Measurements from ENCODE around the gene ZNF689. TPM values are rescaled to one million over a fixed set of nuclear protein-coding genes. Genes with fewer than 3 reads are reported as not detected.

Gene ZNF689
- total RNA-seq, 4 donors from 2014 or later, result 7.5 to 12.5 (median 9.9) TPM

GRCh38 chr16:30620169-30620568, 10.0 kb upstream of the ZNF689 start:
- H3K9me3 ChIP-seq, result no peaks in the 10 kb centered on the region
- H3K36me3 ChIP-seq, result no peaks in the 10 kb centered on the region
- TF ChIP-seq POLR2A (IDR thresholded peaks at IDR 0.05), result no peak
- TF ChIP-seq CTCF (IDR thresholded peaks at IDR 0.05), result no peak
- H3K4me1 ChIP-seq, result peaks cover 0 to 3% (median 0%) of the 10 kb centered on the region in 4 donors
- no peak overlapping the region for H3K27ac ChIP-seq
- DNase-seq, result no peak
- no peak overlapping the region for H3K4me3 ChIP-seq
- H3K27me3 ChIP-seq, result no peaks in the 10 kb centered on the region

DNA sequence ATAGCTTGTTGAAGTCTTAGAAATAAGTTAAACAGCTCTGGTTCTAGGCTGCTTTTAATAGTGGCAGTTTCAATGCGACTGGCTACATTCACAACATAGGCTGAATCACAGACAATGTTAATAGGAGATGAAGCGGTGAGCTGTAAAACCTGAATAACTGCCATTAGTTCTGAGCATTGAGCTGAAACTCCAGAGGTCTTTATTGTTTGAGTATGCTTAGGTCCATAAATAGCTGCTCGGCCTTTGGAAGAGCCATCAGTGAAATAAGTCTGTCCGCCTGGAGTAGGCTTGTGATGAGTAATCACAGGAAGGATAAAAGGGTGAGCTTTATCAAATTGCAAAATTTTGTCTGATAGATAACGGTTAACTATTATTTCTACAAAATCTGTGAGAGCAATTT, 9.4 kb upstream of the ZNF689 start:
- Histone ChIP-seq H3K4me3 (no peak overlapping the region), H3K4me1 (peaks cover 0 to 3% (median 0%) of the 10 kb centered on the region in 4 donors), H3K27me3 (no peaks in the 10 kb centered on the region), H3K27ac (no peak overlapping the region), H3K36me3 (no peaks in the 10 kb centered on the region), H3K9me3 (no peaks in the 10 kb centered on the region)
- no peak for DNase-seq
- TF ChIP-seq POLR2A (IDR thresholded peaks at IDR 0.05), result no peak
- no peak for TF ChIP-seq CTCF (IDR thresholded peaks at IDR 0.05)

GRCh38 chr16:30619202-30619601, 9.0 kb upstream of the ZNF689 start:
- DNase-seq, result no peak
- Histone ChIP-seq H3K27me3 (no peaks in the 10 kb centered on the region), H3K4me3 (no peak overlapping the region), H3K9me3 (no peaks in the 10 kb centered on the region), H3K27ac (no peak overlapping the region), H3K4me1 (peaks cover 0 to 3% (median 0%) of the 10 kb centered on the region in 4 donors), H3K36me3 (no peaks in the 10 kb centered on the region)
- TF ChIP-seq POLR2A (IDR thresholded peaks at IDR 0.05) (no peak), CTCF (IDR thresholded peaks at IDR 0.05) (no peak)

DNA sequence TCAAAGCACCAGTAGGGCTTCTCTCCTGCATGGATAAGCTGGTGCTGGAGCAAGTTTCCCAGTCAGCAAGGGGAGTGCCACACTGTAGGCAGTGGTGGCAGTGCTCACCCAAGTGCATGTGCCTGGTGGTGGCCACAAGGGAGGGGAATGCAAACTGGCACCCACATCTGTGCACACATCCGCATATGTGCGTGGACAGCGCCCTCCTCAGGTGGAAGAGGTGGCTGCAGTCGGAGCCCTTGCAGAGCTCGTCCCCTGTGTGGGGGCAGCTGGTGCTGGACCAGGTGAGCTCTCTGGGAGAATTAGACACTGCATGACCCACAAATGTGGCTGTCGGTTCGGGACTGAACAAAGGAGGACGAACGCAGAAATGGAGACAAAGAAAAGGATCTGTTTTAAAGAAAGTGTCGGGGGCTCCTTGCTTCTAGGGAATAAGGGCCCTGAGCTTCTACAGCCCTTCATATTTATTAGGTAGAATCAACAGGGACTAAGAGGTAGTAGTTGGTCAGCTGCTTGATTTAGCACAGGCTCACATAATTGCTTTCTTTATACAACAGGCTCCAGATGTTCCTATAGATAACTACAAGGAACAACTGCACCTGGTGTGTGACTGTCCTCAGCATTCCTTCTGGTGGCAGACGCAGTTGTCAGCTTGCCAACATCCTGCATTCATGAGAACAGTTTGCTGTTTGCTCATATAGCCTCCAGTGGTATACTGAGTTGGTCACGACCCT, 5.3 kb upstream of the ZNF689 start:
- Histone ChIP-seq H3K4me1 (peaks cover 0 to 3% (median 2%) of the 10 kb centered on the region in 4 donors), H3K27ac (no peak overlapping the region), H3K27me3 (no peaks in the 10 kb centered on the region), H3K36me3 (no peaks in the 10 kb centered on the region), H3K9me3 (no peaks in the 10 kb centered on the region), H3K4me3 (no peak overlapping the region)
- TF ChIP-seq POLR2A (IDR thresholded peaks at IDR 0.05) (no peak), CTCF (IDR thresholded peaks at IDR 0.05) (peak in 5 of 6 experiments; percentile 40 to 79 (median 69))
- peak; percentile 49 to 82 (median 78) for DNase-seq

- Histone ChIP-seq H3K27me3 (no peaks in the 10 kb centered on the region), H3K4me1 (peaks cover 0 to 12% (median 2%) of the 10 kb centered on the region in 4 donors), H3K9me3 (no peaks in the 10 kb centered on the region), H3K4me3 (peak overlapping the region; percentile 73 to 94 (median 82)), H3K36me3 (peaks cover 0 to 30% (median 0%) of the 10 kb centered on the region in 3 donors), H3K27ac (peak overlapping the region; percentile 92 to 97 (median 94))
- peak in 2 of 3 donors; percentile 34 to 67 for DNase-seq
- TF ChIP-seq CTCF (IDR thresholded peaks at IDR 0.05), result no peak
- TF ChIP-seq POLR2A (IDR thresholded peaks at IDR 0.05), result no peak
These were observed 925 bp downstream of the ZNF689 start for GRCh38 chr16:30609002-30609925.

Data from Peyer's patch (tissue), 4 donors.